Lung (tissue), 12 donors: ENCODE data around the gene MUC5B. TPM values are rescaled to one million over a fixed set of nuclear protein-coding genes. Genes with fewer than 3 reads are reported as not detected.

ENCODE experiments used
- ATAC-seq: fragments of 200-7000 bp; cut with Tn5 transposase; one replicate; pipeline ENCODE4 v1.9.1; 2020; ENCODE audit warnings: moderate number of reproducible peaks; ENCODE audit not compliant: insufficient read depth, low FRiP score
- DNase-seq, 3 donors: peaks; one replicate each; pipeline ENCODE4 v3.0.0-alpha.2; 2013 to 2017
- H3K27ac ChIP-seq, 2 donors: one replicate each; pipeline ENCODE4 v1.5.1; 2013; ENCODE audit warnings: mild to moderate bottlenecking in 2 of 2, moderate library complexity in 2 of 2, control low read depth in 1 of 2, inconsistent platforms in 1 of 2, low read depth in 1 of 2, low read length in 1 of 2
- H3K27me3 ChIP-seq, 3 donors: one replicate each; pipeline ENCODE4 v1.5.1; 2013; ENCODE audit warnings: low read length in 2 of 3; ENCODE audit not compliant: control insufficient read depth in 3 of 3, insufficient read depth in 3 of 3
- H3K36me3 ChIP-seq, 4 donors: one replicate each; pipeline ENCODE4 v1.5.1; 2013; ENCODE audit warnings: low read length in 4 of 4, mild to moderate bottlenecking in 1 of 4, moderate library complexity in 1 of 4; ENCODE audit not compliant: control insufficient read depth in 4 of 4, insufficient read depth in 4 of 4
- H3K4me1 ChIP-seq, 5 donors: one replicate each; pipeline ENCODE4 v1.5.1; 2013; ENCODE audit warnings: low read length in 5 of 5, mild to moderate bottlenecking in 2 of 5, moderate library complexity in 1 of 5; ENCODE audit not compliant: control insufficient read depth in 5 of 5, insufficient read depth in 5 of 5
- H3K4me3 ChIP-seq: one replicate; pipeline ENCODE4 v1.5.1; 2013; ENCODE audit warnings: mild to moderate bottlenecking, control low read depth, moderate library complexity
- H3K9ac ChIP-seq, 2 donors: one replicate each; pipeline ENCODE4 v1.5.1; 2013; ENCODE audit warnings: low read length in 2 of 2, control low read depth in 1 of 2; ENCODE audit not compliant: insufficient read depth in 1 of 2
- H3K9me3 ChIP-seq, 4 donors: one replicate each; pipeline ENCODE4 v1.5.1; 2013; ENCODE audit warnings: low read length in 3 of 4, mild to moderate bottlenecking in 1 of 4, moderate library complexity in 1 of 4; ENCODE audit not compliant: control insufficient read depth in 4 of 4, insufficient read depth in 3 of 4
- WGBS, 2 donors: extraction: QIAGEN DNeasy Blood & Tissue Kit; methylation state at CpG; one replicate each; pipeline ENCODE4 v1.1.7; 2013; 5-methylcytosine and 5-hydroxymethylcytosine counted together
- polyA plus RNA-seq, 2 donors: library from polyadenylated mRNA; stranded (reverse); fragments of 200-250 nt; gene quantifications; one replicate each; pipeline ENCODE4 v1.2.1, GENCODE V29; 2013
- total RNA-seq, 2 donors: library from RNA; depleted of rRNA in 1 of 2; stranded (reverse); fragments of >200 nt in 1 of 2; gene quantifications; one replicate each; pipeline ENCODE4 v1.2.1, GENCODE V29; 2014 to 2021
- TF ChIP-seq, protein P1 (sequence below): IDR thresholded peaks from 2 replicates; pipeline ENCODE4 v1.5.1; 2012; ENCODE audit warnings: mild to moderate bottlenecking; ENCODE audit errors: control extremely low read depth, extremely low read depth
- donor health status: control.
- donor health status: control.
- donor health status: Bipolar disorder and iron deficiency.
- donor health status: healthy.
- donor health status: DM: yes; HTN: yes; CAD: no.

MUC5B gene
- total and polyA plus RNA-seq, 4 donors = 5.6 to 181 (median 28.2) TPM

DNA sequence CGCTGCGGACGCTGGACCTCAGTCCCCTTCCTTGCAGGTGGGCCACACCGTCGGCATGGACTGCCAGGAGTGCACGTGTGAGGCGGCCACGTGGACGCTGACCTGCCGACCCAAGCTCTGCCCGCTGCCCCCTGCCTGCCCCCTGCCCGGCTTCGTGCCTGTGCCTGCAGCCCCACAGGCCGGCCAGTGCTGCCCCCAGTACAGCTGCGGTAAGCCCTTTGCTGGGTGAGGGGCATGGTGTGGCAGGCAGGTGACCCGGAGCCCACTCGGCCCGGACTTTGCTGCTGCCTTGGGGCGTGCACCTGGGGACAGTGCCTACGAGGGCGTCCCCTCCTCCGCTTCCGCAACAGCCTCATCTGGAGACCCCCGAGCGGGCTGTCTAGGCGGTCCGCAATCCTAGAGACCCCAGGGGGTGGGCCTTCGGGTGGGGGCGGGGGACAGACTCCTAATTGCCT is 25.4 kb upstream of the MUC5B start:
- no peak overlapping the region for H3K27ac ChIP-seq
- peaks cover 0 to 18% (median 5%) of the 10 kb centered on the region in 3 donors for H3K27me3 ChIP-seq
- DNase-seq (peak in 1 of 3 donors; percentile 9), ATAC-seq (no peak)
- WGBS, 2 donors = 79 to 84% methylated on average over 29 of the region's 29 CpGs
- TF ChIP-seq, protein P1, sequence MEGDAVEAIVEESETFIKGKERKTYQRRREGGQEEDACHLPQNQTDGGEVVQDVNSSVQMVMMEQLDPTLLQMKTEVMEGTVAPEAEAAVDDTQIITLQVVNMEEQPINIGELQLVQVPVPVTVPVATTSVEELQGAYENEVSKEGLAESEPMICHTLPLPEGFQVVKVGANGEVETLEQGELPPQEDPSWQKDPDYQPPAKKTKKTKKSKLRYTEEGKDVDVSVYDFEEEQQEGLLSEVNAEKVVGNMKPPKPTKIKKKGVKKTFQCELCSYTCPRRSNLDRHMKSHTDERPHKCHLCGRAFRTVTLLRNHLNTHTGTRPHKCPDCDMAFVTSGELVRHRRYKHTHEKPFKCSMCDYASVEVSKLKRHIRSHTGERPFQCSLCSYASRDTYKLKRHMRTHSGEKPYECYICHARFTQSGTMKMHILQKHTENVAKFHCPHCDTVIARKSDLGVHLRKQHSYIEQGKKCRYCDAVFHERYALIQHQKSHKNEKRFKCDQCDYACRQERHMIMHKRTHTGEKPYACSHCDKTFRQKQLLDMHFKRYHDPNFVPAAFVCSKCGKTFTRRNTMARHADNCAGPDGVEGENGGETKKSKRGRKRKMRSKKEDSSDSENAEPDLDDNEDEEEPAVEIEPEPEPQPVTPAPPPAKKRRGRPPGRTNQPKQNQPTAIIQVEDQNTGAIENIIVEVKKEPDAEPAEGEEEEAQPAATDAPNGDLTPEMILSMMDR = no peak
- no peak overlapping the region for H3K4me3 ChIP-seq
- H3K9ac ChIP-seq = no peak overlapping the region
- no peaks in the 10 kb centered on the region for H3K4me1 ChIP-seq
- peaks cover 0 to 10% (median 0%) of the 10 kb centered on the region in 4 donors for H3K9me3 ChIP-seq
- no peaks in the 10 kb centered on the region for H3K36me3 ChIP-seq

DNA sequence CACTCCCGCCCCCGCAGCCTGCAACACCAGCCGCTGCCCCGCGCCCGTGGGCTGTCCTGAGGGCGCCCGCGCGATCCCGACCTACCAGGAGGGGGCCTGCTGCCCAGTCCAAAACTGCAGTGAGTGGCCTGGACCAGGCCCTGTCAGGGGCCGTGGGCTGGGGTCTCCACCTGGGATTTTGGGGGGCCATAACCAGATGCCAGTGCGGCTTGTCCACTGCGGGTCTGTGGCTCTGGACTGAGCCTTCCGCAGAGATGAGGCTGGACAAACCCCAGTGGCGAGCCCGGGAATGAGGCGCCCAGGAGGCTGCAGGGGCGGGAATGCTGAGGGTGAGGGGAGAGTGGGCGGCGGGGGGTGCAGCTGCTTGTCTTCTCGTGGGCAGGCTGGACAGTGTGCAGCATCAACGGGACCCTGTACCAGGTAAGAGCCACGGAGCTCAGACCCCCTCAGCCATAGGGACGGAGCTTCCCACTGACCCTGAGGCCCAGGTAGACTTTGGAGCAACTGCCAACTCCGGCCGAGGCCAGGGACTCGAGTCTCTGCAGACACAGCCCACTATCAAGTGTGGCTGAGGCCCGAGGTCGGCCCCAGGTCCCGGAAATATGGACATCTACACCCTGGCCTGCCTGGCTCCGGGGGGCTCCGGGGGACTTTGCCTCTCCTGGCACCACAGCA is 24.8 kb upstream of the MUC5B start:
- DNase-seq (peak in 1 of 3 donors; percentile 6), ATAC-seq (no peak)
- H3K27me3 ChIP-seq = peaks cover 0 to 18% (median 5%) of the 10 kb centered on the region in 3 donors
- TF ChIP-seq, protein P1 = no peak
- no peak overlapping the region for H3K4me3 ChIP-seq
- H3K4me1 ChIP-seq = no peaks in the 10 kb centered on the region
- H3K36me3 ChIP-seq = no peaks in the 10 kb centered on the region
- peaks cover 0 to 10% (median 0%) of the 10 kb centered on the region in 4 donors for H3K9me3 ChIP-seq
- H3K9ac ChIP-seq = no peak overlapping the region
- no peak overlapping the region for H3K27ac ChIP-seq
- WGBS, 2 donors = 72 to 78% methylated on average over 32 to 33 of the region's 33 CpGs

DNA sequence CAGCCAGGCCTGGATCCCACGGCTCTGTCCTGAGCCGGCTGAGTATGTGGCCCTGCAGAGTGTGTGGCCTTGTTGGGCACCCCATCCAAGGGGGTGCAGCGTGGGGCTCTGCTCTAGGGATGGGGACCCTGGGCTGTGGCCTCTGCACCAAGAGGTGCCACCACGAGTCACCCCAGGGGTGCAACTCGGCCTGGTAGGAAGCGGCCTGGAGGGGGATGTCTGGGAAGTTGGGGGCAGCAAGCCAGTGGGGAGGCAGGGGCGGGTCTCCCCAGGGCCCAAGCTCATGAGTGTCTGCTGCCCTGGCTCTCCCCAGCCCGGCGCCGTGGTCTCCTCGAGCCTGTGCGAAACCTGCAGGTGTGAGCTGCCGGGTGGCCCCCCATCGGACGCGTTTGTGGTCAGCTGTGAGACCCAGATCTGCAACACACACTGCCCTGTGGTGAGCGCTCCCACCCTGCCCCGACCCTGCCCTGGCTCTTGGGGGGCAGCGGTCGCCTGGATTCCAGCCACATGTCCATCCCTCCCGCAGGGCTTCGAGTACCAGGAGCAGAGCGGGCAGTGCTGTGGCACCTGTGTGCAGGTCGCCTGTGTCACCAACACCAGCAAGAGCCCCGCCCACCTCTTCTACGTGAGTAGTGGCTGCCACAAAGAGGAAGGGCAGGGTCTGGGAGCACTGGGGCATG is 24.2 kb upstream of the MUC5B start:
- peak in 1 of 3 donors; percentile 10 for DNase-seq
- TF ChIP-seq, protein P1 = no peak
- Histone ChIP-seq H3K9me3 (peaks cover 0 to 6% (median 0%) of the 10 kb centered on the region in 4 donors), H3K4me3 (no peak overlapping the region), H3K36me3 (no peaks in the 10 kb centered on the region), H3K27ac (no peak overlapping the region), H3K4me1 (no peaks in the 10 kb centered on the region), H3K27me3 (peaks cover 0 to 18% (median 5%) of the 10 kb centered on the region in 3 donors), H3K9ac (no peak overlapping the region)
- WGBS, 2 donors = 72 to 74% methylated on average over 20 to 26 of the region's 26 CpGs
- ATAC-seq = no peak
